ENCODE measurements around the gene ZGLP1.

ZGLP1 gene

DNA sequence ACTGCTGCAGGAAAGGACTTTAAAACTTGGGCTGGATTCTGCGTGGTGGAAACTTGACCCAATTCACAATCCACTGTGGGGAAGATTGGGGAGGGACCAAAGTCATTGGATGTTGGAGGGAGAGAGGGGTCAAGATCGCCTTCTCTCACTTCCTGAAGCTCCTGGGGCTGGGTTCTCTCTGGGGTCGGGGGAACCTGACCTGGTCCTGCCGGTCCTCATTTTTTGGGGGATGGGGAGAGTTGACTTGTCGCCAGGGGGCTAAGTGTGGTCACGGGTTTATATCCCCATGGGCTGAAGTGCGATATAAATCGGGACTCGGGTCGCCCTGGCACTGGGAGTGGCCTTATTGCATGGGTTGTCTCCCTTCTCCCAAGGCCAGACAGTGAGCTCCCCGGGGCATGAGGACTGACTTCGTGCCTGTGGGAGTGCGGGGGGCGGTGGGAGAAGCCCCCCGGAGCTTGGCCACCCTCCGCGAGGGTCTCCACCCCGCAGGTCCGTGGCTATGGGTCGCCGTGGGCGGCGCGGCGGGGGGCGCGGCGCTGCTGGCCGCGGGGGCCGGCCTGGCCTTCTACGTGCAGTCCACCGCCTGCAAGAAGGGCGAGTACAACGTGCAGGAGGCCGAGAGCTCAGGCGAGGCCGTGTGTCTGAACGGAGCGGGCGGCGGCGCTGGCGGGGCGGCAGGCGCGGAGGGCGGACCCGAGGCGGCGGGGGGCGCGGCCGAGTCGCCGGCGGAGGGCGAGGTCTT is 13.6 kb downstream of the ZGLP1 start:
- in situ Hi-C loops (cut with MboI; ENCODE audit: low sequenced_read_pairs): no loop called here

DNA sequence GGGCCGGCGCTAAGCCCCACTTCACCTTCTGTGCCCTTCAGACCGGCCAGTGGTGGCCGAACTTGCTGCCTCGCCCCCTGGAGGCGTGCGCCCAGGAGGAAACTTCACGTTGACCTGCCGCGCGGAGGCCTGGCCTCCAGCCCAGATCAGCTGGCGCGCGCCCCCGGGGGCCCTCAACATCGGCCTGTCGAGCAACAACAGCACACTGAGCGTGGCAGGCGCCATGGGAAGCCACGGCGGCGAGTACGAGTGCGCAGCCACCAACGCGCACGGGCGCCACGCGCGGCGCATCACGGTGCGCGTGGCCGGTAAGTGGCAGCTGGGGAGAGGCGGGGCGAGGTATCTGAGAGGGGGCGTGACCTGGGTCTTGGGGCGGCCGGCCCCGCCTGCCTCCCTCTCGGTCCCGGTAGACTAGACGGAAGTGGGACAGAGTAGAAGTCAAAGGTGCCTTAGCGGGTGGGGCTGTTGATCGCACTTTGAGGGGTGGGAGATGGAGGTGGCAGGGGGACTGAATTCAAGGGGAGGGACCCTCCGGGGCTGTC is 14.2 kb downstream of the ZGLP1 start:
- in situ Hi-C loops (cut with MboI; ENCODE audit: low sequenced_read_pairs): no loop called here

DNA sequence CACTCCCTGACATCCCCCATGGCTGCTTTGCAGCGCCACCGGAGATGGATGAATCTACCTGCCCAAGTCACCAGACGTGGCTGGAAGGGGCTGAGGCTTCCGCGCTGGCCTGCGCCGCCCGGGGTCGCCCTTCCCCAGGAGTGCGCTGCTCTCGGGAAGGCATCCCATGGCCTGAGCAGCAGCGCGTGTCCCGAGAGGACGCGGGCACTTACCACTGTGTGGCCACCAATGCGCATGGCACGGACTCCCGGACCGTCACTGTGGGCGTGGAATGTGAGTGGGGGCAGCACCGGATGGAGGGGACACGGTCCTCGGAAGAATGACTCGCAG is 15.3 kb downstream of the ZGLP1 start:
- in situ Hi-C loops (cut with MboI; ENCODE audit: low sequenced_read_pairs): no loop called here

DNA sequence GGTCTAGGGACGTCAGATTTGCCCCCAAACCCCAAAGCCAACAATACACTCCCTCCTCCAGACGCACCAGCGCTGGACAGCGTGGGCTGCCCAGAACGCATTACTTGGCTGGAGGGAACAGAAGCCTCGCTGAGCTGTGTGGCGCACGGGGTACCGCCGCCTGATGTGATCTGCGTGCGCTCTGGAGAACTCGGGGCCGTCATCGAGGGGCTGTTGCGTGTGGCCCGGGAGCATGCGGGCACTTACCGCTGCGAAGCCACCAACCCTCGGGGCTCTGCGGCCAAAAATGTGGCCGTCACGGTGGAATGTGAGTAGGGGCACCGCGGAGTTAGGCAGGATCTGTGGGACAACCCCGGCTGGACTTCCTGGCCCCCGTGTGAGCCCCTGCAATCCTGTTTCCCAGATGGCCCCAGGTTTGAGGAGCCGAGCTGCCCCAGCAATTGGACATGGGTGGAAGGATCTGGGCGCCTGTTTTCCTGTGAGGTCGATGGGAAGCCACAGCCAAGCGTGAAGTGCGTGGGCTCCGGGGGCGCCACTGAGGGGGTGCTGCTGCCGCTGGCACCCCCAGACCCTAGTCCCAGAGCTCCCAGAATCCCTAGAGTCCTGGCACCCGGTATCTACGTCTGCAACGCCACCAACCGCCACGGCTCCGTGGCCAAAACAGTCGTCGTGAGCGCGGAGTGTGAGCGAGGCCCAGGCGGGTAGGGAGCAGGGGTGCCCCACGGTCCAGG is 15.8 kb downstream of the ZGLP1 start:
- in situ Hi-C loops (cut with MboI; ENCODE audit: low sequenced_read_pairs): no loop called here

DNA sequence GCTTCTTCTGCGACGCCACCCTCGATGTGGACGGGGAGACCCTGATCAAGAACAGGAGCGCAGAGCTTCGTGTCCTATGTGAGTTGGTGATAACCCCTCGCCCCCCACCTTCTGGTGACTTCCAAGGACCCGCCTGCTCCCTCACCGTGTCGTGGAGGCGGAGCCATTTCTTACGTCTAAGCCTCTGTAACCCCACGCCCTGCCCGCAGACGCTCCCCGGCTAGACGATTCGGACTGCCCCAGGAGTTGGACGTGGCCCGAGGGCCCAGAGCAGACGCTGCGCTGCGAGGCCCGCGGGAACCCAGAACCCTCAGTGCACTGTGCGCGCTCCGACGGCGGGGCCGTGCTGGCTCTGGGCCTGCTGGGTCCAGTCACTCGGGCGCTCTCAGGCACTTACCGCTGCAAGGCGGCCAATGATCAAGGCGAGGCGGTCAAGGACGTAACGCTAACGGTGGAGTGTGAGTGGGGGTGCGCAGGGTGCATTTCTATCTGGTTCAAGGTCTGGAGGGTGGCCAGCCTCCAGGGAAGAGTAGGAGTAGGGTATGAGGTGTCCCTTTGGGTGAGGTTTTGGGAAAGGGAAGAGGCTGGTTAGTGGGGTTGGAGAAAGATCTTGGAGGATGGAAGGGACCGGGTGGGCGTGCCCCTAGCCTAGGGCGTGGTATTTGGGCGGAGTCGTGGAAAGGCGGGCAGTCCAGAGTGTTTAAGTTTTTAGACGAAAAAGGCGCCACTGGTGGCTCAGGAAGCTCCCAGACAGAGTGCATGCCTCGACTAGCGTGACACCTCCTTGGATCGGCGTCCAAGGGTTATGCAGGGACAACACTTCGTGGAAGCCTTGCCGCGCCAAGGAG is 16.6 kb downstream of the ZGLP1 start:
- in situ Hi-C loops (cut with MboI; ENCODE audit: low sequenced_read_pairs): no loop called here

DNA sequence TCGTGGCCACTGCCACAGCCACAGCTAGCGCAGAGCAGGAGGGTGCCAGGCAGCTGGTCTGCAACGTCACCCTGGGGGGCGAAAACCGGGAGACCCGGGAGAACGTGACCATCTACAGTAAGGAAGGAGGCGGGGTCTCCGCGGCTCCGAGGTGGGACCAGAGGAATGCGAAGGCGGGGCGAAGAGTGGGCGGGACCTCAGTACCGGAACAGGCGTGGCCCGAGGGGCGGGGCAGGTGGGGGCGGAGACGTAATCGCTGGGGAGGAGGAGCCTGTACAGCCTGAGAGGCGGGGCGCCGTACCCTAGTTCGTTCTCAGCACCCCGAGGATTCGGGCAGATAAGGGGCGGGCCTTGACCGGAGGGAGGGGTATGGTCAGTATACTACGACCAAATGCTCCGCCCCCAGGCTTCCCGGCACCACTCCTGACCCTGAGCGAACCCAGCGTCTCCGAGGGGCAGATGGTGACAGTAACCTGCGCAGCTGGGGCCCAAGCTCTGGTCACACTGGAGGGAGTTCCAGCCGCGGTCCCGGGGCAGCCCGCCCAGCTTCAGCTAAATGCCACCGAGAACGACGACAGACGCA is 17.3 kb downstream of the ZGLP1 start:
- in situ Hi-C loops (cut with MboI; ENCODE audit: low sequenced_read_pairs): no loop called here

DNA sequence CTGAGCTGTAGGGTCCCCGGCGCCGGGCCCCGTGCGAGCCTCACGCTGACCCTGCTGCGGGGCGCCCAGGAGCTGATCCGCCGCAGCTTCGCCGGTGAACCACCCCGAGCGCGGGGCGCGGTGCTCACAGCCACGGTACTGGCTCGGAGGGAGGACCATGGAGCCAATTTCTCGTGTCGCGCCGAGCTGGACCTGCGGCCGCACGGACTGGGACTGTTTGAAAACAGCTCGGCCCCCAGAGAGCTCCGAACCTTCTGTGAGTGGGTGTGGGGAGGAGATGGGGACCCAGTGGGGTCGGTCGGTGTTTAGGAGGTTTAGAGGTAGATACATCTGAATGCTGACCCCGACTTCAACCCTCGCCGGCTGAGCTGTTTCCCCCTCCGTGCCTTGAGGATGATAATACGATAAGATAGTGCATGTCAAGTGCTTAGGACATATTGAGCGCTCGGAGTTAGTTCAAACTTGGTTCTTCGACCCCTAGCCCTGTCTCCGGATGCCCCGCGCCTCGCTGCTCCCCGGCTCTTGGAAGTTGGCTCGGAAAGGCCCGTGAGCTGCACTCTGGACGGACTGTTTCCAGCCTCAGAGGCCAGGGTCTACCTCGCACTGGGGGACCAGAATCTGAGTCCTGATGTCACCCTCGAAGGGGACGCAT is 17.9 kb downstream of the ZGLP1 start:
- in situ Hi-C loops (cut with MboI; ENCODE audit: low sequenced_read_pairs): no loop called here

DNA sequence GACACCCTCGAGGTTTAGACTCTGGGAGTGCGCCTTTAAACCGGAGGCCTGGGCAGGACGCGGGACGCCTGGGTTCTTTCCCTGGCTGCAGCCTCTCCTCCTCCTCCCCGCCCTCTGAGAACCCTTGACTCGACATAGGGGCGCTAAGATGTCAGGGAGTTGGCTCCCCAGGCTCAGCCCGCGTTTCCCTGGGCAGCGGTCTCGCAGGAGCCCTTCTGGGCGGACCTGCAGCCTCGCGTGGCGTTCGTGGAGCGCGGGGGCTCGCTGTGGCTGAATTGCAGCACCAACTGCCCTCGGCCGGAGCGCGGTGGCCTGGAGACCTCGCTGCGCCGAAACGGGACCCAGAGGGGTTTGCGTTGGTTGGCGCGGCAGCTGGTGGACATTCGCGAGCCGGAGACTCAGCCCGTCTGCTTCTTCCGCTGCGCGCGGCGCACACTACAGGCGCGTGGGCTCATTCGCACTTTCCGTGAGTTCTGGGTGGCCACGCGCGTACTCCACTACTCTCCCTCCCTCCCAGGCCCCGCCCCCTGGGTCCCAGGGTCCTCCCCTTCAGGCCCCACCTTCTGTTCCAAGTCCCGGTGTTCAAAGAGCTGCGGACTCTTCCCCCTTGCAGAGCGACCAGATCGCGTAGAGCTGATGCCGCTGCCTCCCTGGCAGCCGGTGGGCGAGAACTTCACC is 18.6 kb downstream of the ZGLP1 start:
- in situ Hi-C loops (cut with MboI; ENCODE audit: low sequenced_read_pairs): no loop called here

DNA sequence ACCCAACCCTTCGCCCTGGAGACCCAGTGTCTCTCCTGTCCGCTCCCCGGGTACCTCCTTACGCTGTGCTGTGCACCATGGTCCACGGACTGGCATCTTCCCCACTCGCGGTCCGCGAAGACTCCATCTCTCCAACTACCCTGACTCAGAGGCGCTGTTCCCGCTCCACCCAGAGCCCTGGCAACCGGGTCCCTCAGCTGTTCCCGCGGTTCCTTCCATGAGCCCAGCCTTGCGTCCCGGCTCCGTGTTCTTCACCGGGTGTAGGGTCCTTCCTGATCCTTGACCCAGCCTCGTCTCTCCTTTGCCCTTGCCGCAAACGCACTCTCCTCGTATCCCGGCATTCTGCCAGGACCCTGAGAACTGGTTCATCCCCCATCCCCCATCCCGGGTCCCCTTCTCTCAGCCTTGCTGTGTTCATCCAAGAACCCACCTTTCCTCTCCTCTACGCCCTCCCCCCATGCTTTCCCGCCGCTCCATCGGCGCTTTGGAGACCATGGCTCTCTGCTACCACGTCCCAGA is 19.2 kb downstream of the ZGLP1 start:
- in situ Hi-C loops (cut with MboI; ENCODE audit: low sequenced_read_pairs): no loop called here

DNA sequence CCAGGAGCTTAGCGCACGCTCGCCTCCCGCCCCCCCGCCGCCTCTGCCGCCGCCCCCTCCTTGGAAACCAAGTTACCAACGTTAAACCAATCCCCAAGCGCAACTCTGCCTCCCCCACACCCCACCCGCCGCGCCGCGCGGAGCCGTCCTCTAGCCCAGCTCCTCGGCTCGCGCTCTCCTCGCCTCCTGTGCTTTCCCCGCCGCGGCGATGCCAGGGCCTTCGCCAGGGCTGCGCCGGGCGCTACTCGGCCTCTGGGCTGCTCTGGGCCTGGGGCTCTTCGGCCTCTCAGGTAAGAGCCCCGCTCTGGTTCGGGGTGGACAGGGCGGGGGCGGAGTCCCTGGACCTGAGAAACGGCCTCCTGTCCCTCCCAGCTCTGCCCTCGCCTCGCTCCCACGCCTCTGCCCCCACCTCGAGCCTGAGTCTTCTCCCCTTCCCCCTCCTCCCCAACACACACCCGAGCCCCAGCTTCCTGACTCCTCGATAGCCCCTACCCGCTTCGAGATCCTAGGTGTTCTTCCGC is 19.7 kb downstream of the ZGLP1 start, which contains the start of gene ICAM5:
TSS of gene ICAM5 (plus strand) at position 117 of the 521 bp plus-strand sequence. CDS start at position 209, 92 bp downstream.
- in situ Hi-C loops (cut with MboI; ENCODE audit: low sequenced_read_pairs): no loop called here

DNA sequence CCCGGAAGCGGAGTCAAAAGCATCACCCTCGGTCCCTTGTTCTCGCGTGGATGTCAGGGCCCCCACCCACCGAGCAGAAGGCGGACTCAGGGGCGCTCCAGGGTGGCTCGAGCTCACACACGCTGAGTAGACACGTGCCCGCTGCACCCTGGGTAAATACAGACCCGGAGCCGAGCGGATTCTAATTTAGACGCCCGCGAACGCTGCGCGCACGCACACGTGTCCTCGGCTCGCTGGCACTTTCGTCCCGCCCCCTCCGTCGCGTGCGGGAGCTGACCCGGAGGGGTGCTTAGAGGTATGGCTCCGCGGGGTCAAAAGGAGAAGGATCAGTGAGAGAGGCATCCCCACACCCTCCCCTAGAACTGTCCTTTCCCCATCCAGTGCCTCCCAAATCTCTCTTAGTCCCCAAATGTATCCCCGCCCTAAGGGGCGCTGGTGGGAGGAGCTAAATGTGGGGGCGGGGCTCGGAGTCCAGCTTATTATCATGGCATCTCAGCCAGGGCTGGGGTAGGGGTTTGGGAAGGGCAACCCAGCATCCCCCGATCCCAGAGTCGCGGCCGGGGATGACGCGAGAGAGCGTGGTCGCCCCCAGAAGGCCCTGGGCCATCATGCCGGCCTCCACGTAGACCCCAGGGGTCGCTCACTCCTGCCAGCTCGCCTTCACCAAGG is 20.3 kb downstream of the ZGLP1 start:
- in situ Hi-C loops (cut with MboI; ENCODE audit: low sequenced_read_pairs): no loop called here

DNA sequence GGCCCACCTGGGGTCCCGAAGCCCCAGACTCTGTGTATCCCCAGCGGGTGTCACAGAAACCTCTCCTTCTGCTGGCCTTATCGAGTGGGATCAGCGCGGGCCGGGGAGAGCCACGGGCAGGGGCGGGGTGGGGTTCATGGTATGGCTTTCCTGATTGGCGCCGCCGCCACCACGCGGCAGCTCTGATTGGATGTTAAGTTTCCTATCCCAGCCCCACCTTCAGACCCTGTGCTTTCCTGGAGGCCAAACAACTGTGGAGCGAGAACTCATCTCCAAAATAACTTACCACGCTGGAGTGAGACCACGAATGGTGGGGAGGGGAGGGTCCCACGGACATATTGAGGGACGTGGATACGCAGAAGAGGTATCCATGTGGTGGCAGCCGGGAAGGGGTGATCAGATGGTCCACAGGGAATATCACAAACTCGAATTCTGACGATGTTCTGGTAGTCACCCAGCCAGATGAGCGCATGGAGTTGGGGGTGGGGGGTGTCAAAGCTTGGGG is 20.9 kb downstream of the ZGLP1 start:
- in situ Hi-C loops (cut with MboI; ENCODE audit: low sequenced_read_pairs): no loop called here

DNA sequence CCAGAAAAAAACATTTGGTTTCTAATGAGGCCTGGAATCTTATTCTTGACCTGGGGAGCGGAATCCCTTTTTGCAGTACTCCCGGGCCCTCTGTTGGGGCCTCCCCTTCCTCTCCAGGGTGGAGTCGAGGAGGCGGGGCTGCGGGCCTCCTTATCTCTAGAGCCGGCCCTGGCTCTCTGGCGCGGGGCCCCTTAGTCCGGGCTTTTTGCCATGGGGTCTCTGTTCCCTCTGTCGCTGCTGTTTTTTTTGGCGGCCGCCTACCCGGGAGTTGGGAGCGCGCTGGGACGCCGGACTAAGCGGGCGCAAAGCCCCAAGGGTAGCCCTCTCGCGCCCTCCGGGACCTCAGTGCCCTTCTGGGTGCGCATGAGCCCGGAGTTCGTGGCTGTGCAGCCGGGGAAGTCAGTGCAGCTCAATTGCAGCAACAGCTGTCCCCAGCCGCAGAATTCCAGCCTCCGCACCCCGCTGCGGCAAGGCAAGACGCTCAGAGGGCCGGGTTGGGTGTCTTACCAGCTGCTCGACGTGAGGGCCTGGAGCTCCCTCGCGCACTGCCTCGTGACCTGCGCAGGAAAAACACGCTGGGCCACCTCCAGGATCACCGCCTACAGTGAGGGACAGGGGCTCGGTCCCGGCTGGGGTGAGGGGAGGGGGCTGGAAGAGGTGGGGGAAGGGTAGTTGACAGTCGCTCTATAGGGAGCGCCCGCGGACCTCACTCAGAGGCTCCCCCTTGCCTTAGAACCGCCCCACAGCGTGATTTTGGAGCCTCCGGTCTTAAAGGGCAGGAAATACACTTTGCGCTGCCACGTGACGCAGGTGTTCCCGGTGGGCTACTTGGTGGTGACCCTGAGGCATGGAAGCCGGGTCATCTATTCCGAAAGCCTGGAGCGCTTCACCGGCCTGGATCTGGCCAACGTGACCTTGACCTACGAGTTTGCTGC is 22.5 kb downstream of the ZGLP1 start, which contains the start of gene ICAM4:
TSS of gene ICAM4 (plus strand) at position 153 of the 935 bp plus-strand sequence. CDS start at position 211, 58 bp downstream.
- in situ Hi-C loops (cut with MboI; ENCODE audit: low sequenced_read_pairs): no loop called here

DNA sequence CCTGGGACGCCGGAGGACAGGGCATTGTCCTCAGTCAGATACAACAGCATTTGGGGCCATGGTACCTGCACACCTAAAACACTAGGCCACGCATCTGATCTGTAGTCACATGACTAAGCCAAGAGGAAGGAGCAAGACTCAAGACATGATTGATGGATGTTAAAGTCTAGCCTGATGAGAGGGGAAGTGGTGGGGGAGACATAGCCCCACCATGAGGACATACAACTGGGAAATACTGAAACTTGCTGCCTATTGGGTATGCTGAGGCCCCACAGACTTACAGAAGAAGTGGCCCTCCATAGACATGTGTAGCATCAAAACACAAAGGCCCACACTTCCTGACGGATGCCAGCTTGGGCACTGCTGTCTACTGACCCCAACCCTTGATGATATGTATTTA is 24.2 kb downstream of the ZGLP1 start:
- in situ Hi-C loops (cut with MboI; ENCODE audit: low sequenced_read_pairs): no loop called here

DNA sequence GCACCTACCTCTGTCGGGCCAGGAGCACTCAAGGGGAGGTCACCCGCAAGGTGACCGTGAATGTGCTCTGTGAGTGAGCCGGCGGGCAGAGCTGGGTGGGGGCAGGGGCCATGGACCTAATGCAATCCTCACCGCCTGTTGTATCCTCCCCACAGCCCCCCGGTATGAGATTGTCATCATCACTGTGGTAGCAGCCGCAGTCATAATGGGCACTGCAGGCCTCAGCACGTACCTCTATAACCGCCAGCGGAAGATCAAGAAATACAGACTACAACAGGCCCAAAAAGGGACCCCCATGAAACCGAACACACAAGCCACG is 24.7 kb downstream of the ZGLP1 start:
- in situ Hi-C loops (cut with MboI; ENCODE audit: low sequenced_read_pairs): no loop called here

DNA sequence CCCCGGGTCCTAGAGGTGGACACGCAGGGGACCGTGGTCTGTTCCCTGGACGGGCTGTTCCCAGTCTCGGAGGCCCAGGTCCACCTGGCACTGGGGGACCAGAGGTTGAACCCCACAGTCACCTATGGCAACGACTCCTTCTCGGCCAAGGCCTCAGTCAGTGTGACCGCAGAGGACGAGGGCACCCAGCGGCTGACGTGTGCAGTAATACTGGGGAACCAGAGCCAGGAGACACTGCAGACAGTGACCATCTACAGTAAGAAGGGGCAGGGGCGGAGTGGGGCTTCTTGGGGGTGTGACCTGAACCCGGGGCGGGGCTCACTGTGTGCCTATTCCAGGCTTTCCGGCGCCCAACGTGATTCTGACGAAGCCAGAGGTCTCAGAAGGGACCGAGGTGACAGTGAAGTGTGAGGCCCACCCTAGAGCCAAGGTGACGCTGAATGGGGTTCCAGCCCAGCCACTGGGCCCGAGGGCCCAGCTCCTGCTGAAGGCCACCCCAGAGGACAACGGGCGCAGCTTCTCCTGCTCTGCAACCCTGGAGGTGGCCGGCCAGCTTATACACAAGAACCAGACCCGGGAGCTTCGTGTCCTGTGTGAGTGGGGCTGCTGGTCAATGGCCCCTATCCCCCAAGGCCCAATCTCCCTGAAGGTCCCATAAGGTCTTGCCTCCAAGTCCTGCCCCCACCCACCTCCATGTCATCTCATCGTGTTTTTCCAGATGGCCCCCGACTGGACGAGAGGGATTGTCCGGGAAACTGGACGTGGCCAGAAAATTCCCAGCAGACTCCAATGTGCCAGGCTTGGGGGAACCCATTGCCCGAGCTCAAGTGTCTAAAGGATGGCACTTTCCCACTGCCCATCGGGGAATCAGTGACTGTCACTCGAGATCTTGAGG is 25.3 kb downstream of the ZGLP1 start:
- in situ Hi-C loops (cut with MboI; ENCODE audit: low sequenced_read_pairs): no loop called here
